SK-N-SH treated with all-trans-retinoic acid at 6 μM for 48 hours (cell line): ENCODE results near the gene ARID1B.

Source experiments
- ATAC-seq: fragments of 200-7000 bp; cut with Tn5 transposase; 3 replicates; pipeline ENCODE4 v1.9.1; 2020; ENCODE audit warnings: mild to moderate bottlenecking, moderate library complexity
- BACH2 ChIP-seq: fragments of 250-450 bp; sonication (Bioruptor Pico); IDR thresholded peaks from 2 replicates; pipeline ENCODE4 v1.9.0; 2021; ENCODE audit warnings: mild to moderate bottlenecking, borderline replicate concordance
- CSDC2 ChIP-seq: fragments of 250-450 bp; sonication (Bioruptor Pico); IDR thresholded peaks from 2 replicates; pipeline ENCODE4 v1.5.0; 2020; ENCODE audit warnings: mild to moderate bottlenecking, moderate library complexity
- GLIS3 ChIP-seq: fragments of 250-450 bp; sonication (Bioruptor Pico); IDR thresholded peaks from 2 replicates; pipeline ENCODE4 v1.5.0; 2020; ENCODE audit warnings: mild to moderate bottlenecking, moderate library complexity
- ISL1 ChIP-seq: fragments of 250-450 bp; sonication (Bioruptor Pico); IDR thresholded peaks from 2 replicates; pipeline ENCODE4 v2.1.2; 2022; ENCODE audit warnings: mild to moderate bottlenecking, moderate library complexity
- OSR1 ChIP-seq: fragments of 250-450 bp; sonication (Bioruptor Pico); IDR thresholded peaks from 2 replicates; pipeline ENCODE4 v1.8.0; 2022; ENCODE audit warnings: moderate library complexity, mild to moderate bottlenecking, inconsistent platforms
- PPARA ChIP-seq: fragments of 250-450 bp; sonication (Bioruptor Pico); IDR thresholded peaks from 2 replicates; pipeline ENCODE4 v1.5.0; 2020; ENCODE audit warnings: mild to moderate bottlenecking, borderline replicate concordance
- RARB ChIP-seq: fragments of 250-450 bp; sonication (Bioruptor Pico); IDR thresholded peaks from 2 replicates; pipeline ENCODE4 v1.8.0; 2021; ENCODE audit warnings: mild to moderate bottlenecking, moderate library complexity
- SNAI2 ChIP-seq: fragments of 250-450 bp; sonication (Bioruptor Pico); IDR thresholded peaks from 2 replicates; pipeline ENCODE4 v1.5.0; 2020; ENCODE audit warnings: mild to moderate bottlenecking, moderate library complexity
- TCF4 ChIP-seq: fragments of 250-450 bp; sonication (Bioruptor Pico); IDR thresholded peaks from 2 replicates; pipeline ENCODE4 v1.8.0; 2021; ENCODE audit warnings: mild to moderate bottlenecking, moderate library complexity, borderline replicate concordance
- TOX ChIP-seq: fragments of 250-450 bp; sonication (Bioruptor Pico); IDR thresholded peaks from 2 replicates; pipeline ENCODE4 v1.8.0; 2021; ENCODE audit warnings: mild to moderate bottlenecking, moderate library complexity, borderline replicate concordance
- ZC3H10 ChIP-seq: fragments of 250-450 bp; sonication (Bioruptor Pico); IDR thresholded peaks from 2 replicates; pipeline ENCODE4 v1.5.1; 2021; ENCODE audit warnings: mild to moderate bottlenecking, moderate library complexity
- ZFP3 ChIP-seq: fragments of 250-450 bp; sonication (Bioruptor Pico); IDR thresholded peaks from 2 replicates; pipeline ENCODE4 v1.5.0; 2020; ENCODE audit warnings: mild to moderate bottlenecking, moderate library complexity
- ZFP30 ChIP-seq: fragments of 450-650 bp; formaldehyde crosslinking; IDR thresholded peaks from 2 replicates; pipeline ENCODE4 v1.5.0; 2022; ENCODE audit warnings: mild to moderate bottlenecking, moderate library complexity
- ZNF565 ChIP-seq: fragments of 450-650 bp; formaldehyde crosslinking; conservative IDR thresholded peaks from 2 replicates; pipeline ENCODE4 v1.5.0; 2020; ENCODE audit warnings: low read depth, mild to moderate bottlenecking, moderate library complexity
- ZNF70 ChIP-seq: fragments of 450-650 bp; formaldehyde crosslinking; IDR thresholded peaks from 2 replicates; pipeline ENCODE4 v1.5.0; 2020; ENCODE audit warnings: mild to moderate bottlenecking, moderate library complexity
- ZNF8 ChIP-seq: fragments of 450-650 bp; formaldehyde crosslinking; IDR thresholded peaks from 2 replicates; pipeline ENCODE4 v1.5.0; 2020; ENCODE audit warnings: mild to moderate bottlenecking, moderate library complexity
- TF ChIP-seq, protein P1 (sequence below): fragments of 250-450 bp; sonication (Bioruptor Pico); IDR thresholded peaks from 2 replicates; pipeline ENCODE4 v1.8.0; 2021; ENCODE audit warnings: low read depth, mild to moderate bottlenecking, moderate library complexity, borderline replicate concordance
- TF ChIP-seq, protein P2 (sequence below): fragments of 250-450 bp; sonication (Bioruptor Pico); IDR thresholded peaks from 2 replicates; pipeline ENCODE4 v1.5.1; 2021; ENCODE audit warnings: mild to moderate bottlenecking, moderate library complexity
- TF ChIP-seq, protein P3 (sequence below): fragments of 250-450 bp; sonication (Bioruptor Pico); IDR thresholded peaks from 2 replicates; pipeline ENCODE4 v1.8.0; 2020; ENCODE audit warnings: mild to moderate bottlenecking, moderate library complexity, borderline replicate concordance
- TF ChIP-seq, protein P4 (sequence below): fragments of 250-450 bp; sonication (Bioruptor Pico); IDR thresholded peaks from 2 replicates; pipeline ENCODE4 v1.5.0; 2020; ENCODE audit warnings: mild to moderate bottlenecking, moderate library complexity
- TF ChIP-seq, protein P5 (sequence below): fragments of 250-450 bp; sonication (Bioruptor Pico); IDR thresholded peaks from 2 replicates; pipeline ENCODE4 v1.5.1; 2020; ENCODE audit warnings: low read depth, mild to moderate bottlenecking, moderate library complexity

Gene ARID1B

DNA sequence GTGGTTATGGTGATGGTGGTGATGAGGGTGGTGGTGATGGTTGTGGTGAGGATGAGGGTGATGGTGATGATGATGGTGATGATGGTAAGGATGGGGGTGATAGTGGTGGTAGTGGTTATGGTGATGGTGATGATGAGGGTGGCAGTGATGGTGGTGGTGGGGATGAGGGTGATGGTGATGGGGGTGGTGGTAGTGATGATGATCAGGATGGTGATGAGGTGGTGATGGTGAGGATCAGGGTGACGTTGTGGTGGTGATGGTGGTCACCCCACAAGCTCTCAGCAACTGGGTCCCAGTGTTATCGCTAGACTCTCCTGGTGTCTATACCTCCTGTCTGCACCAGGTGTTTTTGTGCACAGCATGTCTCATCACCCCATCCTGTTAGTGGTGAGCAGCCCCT lies 461.2 kb downstream of the ARID1B start:
- TF ChIP-seq ZFP3 (no peak), BACH2 (no peak), TOX (CRISPR knock-in tag) (no peak), OSR1 (CRISPR knock-in tag) (no peak)
- no peak for ATAC-seq

DNA sequence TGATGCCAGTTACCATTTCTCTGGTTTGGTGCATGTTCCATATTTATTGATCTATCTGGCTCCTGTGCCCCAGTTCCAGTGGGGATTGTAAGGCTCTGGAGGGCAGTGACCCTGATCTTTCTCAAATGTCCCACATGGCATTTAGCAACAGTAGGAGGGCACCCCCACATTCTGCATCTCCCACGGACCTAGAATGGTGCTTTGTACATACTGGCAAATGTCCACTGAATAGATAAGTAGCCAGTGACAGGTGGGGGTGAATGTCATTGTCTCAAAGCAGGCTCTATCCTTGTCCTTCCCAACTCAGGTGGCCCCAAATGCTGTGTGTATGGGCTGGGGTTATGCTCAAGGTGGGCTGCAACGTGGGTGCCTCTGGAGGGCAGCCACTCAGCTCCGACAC lies 462.0 kb downstream of the ARID1B start:
- ATAC-seq, result no peak
- TF ChIP-seq OSR1 (CRISPR knock-in tag), result no peak
- TF ChIP-seq SNAI2 (CRISPR knock-in tag), result no peak
- no peak for TF ChIP-seq ZNF70 (CRISPR knock-in tag)
- no peak for TF ChIP-seq ZC3H10 (CRISPR knock-in tag)
- no peak for TF ChIP-seq ZFP30 (CRISPR knock-in tag)
- TF ChIP-seq GLIS3 (CRISPR knock-in tag), result no peak
- no peak for TF ChIP-seq ZNF565
- no peak for TF ChIP-seq CSDC2
- TF ChIP-seq, protein P1, sequence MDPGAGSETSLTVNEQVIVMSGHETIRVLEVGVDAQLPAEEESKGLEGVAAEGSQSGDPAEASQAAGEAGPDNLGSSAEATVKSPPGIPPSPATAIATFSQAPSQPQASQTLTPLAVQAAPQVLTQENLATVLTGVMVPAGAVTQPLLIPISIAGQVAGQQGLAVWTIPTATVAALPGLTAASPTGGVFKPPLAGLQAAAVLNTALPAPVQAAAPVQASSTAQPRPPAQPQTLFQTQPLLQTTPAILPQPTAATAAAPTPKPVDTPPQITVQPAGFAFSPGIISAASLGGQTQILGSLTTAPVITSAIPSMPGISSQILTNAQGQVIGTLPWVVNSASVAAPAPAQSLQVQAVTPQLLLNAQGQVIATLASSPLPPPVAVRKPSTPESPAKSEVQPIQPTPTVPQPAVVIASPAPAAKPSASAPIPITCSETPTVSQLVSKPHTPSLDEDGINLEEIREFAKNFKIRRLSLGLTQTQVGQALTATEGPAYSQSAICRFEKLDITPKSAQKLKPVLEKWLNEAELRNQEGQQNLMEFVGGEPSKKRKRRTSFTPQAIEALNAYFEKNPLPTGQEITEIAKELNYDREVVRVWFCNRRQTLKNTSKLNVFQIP (CRISPR knock-in tag), result no peak
- TF ChIP-seq, protein P2, sequence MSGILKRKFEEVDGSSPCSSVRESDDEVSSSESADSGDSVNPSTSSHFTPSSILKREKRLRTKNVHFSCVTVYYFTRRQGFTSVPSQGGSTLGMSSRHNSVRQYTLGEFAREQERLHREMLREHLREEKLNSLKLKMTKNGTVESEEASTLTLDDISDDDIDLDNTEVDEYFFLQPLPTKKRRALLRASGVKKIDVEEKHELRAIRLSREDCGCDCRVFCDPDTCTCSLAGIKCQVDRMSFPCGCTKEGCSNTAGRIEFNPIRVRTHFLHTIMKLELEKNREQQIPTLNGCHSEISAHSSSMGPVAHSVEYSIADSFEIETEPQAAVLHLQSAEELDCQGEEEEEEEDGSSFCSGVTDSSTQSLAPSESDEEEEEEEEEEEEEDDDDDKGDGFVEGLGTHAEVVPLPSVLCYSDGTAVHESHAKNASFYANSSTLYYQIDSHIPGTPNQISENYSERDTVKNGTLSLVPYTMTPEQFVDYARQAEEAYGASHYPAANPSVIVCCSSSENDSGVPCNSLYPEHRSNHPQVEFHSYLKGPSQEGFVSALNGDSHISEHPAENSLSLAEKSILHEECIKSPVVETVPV (CRISPR knock-in tag), result no peak
- TF ChIP-seq, all 23 proteins: peak for 0

DNA sequence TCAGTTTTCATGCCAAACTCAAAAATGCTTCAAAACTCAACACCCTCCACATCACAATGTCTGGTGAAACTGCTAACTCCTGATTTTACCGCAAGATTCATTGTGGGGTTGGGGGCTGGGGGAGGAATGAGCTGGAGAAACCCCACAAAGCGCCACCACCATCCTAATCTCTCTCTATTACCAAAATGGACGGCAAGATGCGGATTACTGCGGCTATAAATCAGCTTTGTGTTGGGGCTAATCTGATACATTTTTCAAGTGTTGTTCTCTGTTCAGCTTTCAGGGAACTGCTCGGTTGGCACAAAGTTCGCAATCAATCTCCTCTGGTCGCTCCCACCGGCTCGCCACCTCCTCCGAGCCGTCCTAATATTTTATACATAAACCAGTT lies 462.5 kb downstream of the ARID1B start:
- no peak for ATAC-seq
- TF ChIP-seq ZFP3, result no peak
- no peak for TF ChIP-seq ZC3H10 (CRISPR knock-in tag)
- TF ChIP-seq, protein P3, sequence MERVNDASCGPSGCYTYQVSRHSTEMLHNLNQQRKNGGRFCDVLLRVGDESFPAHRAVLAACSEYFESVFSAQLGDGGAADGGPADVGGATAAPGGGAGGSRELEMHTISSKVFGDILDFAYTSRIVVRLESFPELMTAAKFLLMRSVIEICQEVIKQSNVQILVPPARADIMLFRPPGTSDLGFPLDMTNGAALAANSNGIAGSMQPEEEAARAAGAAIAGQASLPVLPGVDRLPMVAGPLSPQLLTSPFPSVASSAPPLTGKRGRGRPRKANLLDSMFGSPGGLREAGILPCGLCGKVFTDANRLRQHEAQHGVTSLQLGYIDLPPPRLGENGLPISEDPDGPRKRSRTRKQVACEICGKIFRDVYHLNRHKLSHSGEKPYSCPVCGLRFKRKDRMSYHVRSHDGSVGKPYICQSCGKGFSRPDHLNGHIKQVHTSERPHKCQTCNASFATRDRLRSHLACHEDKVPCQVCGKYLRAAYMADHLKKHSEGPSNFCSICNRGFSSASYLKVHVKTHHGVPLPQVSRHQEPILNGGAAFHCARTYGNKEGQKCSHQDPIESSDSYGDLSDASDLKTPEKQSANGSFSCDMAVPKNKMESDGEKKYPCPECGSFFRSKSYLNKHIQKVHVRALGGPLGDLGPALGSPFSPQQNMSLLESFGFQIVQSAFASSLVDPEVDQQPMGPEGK, result no peak
- TF ChIP-seq, protein P4, sequence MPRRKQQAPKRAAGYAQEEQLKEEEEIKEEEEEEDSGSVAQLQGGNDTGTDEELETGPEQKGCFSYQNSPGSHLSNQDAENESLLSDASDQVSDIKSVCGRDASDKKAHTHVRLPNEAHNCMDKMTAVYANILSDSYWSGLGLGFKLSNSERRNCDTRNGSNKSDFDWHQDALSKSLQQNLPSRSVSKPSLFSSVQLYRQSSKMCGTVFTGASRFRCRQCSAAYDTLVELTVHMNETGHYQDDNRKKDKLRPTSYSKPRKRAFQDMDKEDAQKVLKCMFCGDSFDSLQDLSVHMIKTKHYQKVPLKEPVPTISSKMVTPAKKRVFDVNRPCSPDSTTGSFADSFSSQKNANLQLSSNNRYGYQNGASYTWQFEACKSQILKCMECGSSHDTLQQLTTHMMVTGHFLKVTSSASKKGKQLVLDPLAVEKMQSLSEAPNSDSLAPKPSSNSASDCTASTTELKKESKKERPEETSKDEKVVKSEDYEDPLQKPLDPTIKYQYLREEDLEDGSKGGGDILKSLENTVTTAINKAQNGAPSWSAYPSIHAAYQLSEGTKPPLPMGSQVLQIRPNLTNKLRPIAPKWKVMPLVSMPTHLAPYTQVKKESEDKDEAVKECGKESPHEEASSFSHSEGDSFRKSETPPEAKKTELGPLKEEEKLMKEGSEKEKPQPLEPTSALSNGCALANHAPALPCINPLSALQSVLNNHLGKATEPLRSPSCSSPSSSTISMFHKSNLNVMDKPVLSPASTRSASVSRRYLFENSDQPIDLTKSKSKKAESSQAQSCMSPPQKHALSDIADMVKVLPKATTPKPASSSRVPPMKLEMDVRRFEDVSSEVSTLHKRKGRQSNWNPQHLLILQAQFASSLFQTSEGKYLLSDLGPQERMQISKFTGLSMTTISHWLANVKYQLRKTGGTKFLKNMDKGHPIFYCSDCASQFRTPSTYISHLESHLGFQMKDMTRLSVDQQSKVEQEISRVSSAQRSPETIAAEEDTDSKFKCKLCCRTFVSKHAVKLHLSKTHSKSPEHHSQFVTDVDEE (CRISPR knock-in tag), result no peak
- TF ChIP-seq ZNF8 (CRISPR knock-in tag), result no peak
- no peak for TF ChIP-seq GLIS3 (CRISPR knock-in tag)
- TF ChIP-seq TOX (CRISPR knock-in tag), result no peak
- no peak for TF ChIP-seq SNAI2 (CRISPR knock-in tag)
- TF ChIP-seq TCF4 (CRISPR knock-in tag), result no peak
- no peak for TF ChIP-seq ZFP30 (CRISPR knock-in tag)
- TF ChIP-seq, protein P1 (CRISPR knock-in tag), result no peak
- TF ChIP-seq PPARA (CRISPR knock-in tag), result no peak
- TF ChIP-seq, protein P5, sequence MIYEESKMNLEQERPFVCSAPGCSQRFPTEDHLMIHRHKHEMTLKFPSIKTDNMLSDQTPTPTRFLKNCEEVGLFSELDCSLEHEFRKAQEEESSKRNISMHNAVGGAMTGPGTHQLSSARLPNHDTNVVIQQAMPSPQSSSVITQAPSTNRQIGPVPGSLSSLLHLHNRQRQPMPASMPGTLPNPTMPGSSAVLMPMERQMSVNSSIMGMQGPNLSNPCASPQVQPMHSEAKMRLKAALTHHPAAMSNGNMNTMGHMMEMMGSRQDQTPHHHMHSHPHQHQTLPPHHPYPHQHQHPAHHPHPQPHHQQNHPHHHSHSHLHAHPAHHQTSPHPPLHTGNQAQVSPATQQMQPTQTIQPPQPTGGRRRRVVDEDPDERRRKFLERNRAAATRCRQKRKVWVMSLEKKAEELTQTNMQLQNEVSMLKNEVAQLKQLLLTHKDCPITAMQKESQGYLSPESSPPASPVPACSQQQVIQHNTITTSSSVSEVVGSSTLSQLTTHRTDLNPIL (CRISPR knock-in tag), result no peak
- TF ChIP-seq ISL1 (CRISPR knock-in tag), result no peak
- TF ChIP-seq, protein P2 (CRISPR knock-in tag), result no peak
- TF ChIP-seq ZNF565, result no peak
- TF ChIP-seq RARB (CRISPR knock-in tag), result no peak
